ENCODE measurements around the gene SPIRE2.

Gene SPIRE2

DNA sequence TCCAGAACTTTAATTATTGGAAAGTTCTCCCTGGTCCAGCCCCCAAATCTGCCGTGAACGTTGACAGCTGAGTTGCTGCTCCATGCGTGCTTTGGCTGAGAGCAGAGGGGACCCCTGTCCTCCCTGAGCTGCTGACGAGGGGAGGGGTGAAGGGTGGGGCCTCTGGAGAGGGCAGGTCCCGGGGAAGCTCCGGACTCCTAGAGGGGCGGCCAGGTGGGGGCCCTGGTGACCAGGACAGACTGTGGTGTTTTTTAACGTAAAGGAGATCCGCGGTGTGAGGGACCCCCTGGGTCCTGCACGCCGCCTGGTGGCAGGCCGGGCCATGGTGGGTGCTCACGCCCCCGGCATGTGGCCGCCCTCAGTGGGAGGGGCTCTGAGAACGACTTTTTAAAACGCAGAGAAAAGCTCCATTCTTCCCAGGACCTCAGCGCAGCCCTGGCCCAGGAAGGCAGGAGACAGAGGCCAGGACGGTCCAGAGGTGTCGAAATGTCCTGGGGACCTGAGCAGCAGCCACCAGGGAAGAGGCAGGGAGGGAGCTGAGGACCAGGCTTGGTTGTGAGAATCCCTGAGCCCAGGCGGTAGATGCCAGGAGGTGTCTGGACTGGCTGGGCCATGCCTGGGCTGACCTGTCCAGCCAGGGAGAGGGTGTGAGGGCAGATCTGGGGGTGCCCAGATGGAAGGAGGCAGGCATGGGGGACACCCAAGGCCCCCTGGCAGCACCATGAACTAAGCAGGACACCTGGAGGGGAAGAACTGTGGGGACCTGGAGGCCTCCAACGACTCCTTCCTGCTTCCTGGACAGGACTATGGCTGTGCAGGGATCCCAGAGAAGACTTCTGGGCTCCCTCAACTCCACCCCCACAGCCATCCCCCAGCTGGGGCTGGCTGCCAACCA lies 90.4 kb downstream of the SPIRE2 start, which contains the start of gene MC1R:
Gene MC1R (plus strand): TSS at position 410 of the 895 bp plus-strand sequence. CDS start 397 bp downstream, at position 807.
- no peak for DNase-seq

DNA sequence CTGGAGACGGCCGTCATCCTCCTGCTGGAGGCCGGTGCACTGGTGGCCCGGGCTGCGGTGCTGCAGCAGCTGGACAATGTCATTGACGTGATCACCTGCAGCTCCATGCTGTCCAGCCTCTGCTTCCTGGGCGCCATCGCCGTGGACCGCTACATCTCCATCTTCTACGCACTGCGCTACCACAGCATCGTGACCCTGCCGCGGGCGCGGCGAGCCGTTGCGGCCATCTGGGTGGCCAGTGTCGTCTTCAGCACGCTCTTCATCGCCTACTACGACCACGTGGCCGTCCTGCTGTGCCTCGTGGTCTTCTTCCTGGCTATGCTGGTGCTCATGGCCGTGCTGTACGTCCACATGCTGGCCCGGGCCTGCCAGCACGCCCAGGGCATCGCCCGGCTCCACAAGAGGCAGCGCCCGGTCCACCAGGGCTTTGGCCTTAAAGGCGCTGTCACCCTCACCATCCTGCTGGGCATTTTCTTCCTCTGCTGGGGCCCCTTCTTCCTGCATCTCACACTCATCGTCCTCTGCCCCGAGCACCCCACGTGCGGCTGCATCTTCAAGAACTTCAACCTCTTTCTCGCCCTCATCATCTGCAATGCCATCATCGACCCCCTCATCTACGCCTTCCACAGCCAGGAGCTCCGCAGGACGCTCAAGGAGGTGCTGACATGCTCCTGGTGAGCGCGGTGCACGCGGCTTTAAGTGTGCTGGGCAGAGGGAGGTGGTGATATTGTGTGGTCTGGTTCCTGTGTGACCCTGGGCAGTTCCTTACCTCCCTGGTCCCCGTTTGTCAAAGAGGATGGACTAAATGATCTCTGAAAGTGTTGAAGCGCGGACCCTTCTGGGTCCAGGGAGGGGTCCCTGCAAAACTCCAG lies 91.5 kb downstream of the SPIRE2 start:
- no peak for DNase-seq

GRCh38 chr16:89920723-89921122 lies 92.4 kb downstream of the SPIRE2 start:
- DNase-seq: no peak

All from activated CD4-positive, alpha-beta T cell treated with anti-CD3 and anti-CD28 coated beads for 1 hour (primary cell).